Erythroblast (primary cell): ENCODE measurements around the gene ARHGEF28.

ENCODE experiments used
- DNase-seq, 2 experiments: peaks; one replicate each; lab custom pipeline; 2025; lab: John Stamatoyannopoulos, UW
- GATA1 ChIP-seq: IDR thresholded peaks from 2 replicates; pipeline ENCODE4 v1.6.1; 2011; ENCODE audit warnings: low read depth, mild to moderate bottlenecking, control low read depth, low read length, moderate library complexity
- POLR2A ChIP-seq: IDR thresholded peaks from 2 replicates; pipeline ENCODE4 v1.6.1; 2011; ENCODE audit warnings: mild to moderate bottlenecking, low read length

ARHGEF28 gene

GRCh38 chr5:73631500-73631899, 5.5 kb downstream of the ARHGEF28 start:
- no peak for TF ChIP-seq POLR2A
- no peak for TF ChIP-seq GATA1
- DNase-seq, result no peak

- TF ChIP-seq GATA1, result no peak
- no peak for TF ChIP-seq POLR2A
- DNase-seq, result no peak
These were observed 7.1 kb downstream of the ARHGEF28 start for GRCh38 chr5:73633060-73633459.

- no peak for DNase-seq
- TF ChIP-seq GATA1 (no peak), POLR2A (no peak)
These were observed 10.4 kb downstream of the ARHGEF28 start for GRCh38 chr5:73636408-73636807.

- no peak for DNase-seq
- TF ChIP-seq POLR2A, result no peak
- TF ChIP-seq GATA1, result no peak
These were observed 11.6 kb downstream of the ARHGEF28 start for GRCh38 chr5:73637565-73637964.

- DNase-seq, result no peak
- TF ChIP-seq POLR2A (no peak), GATA1 (no peak)
These were observed 12.5 kb downstream of the ARHGEF28 start for GRCh38 chr5:73638344-73639095.

GRCh38 chr5:73640861-73641320, 14.9 kb downstream of the ARHGEF28 start:
- DNase-seq, result no peak
- TF ChIP-seq POLR2A (no peak), GATA1 (no peak)

- no peak for DNase-seq
- TF ChIP-seq GATA1, result no peak
- TF ChIP-seq POLR2A, result no peak
These were observed 15.8 kb downstream of the ARHGEF28 start for GRCh38 chr5:73641811-73642210.

GRCh38 chr5:73642344-73642743, 16.3 kb downstream of the ARHGEF28 start:
- TF ChIP-seq POLR2A, result no peak
- TF ChIP-seq GATA1, result no peak
- DNase-seq, result no peak

GRCh38 chr5:73644385-73644963, 18.5 kb downstream of the ARHGEF28 start:
- no peak for DNase-seq
- TF ChIP-seq GATA1 (no peak), POLR2A (no peak)

GRCh38 chr5:73647721-73648120, 21.7 kb downstream of the ARHGEF28 start:
- no peak for DNase-seq
- TF ChIP-seq GATA1 (no peak), POLR2A (no peak)

- no peak for TF ChIP-seq POLR2A
- no peak for TF ChIP-seq GATA1
- DNase-seq, result no peak
These were observed 22.5 kb downstream of the ARHGEF28 start for GRCh38 chr5:73648515-73648914.

GRCh38 chr5:73649926-73650325, 23.9 kb downstream of the ARHGEF28 start:
- no peak for DNase-seq
- TF ChIP-seq POLR2A (no peak), GATA1 (no peak)

- TF ChIP-seq POLR2A (no peak), GATA1 (no peak)
- DNase-seq, result no peak
These were observed 26.4 kb downstream of the ARHGEF28 start for GRCh38 chr5:73652391-73652790.

- no peak for DNase-seq
- no peak for TF ChIP-seq GATA1
- no peak for TF ChIP-seq POLR2A
These were observed 28.3 kb downstream of the ARHGEF28 start for GRCh38 chr5:73654171-73654811.
